K562 (cell line): ENCODE data around the gene PNPO. TPM values are rescaled to one million over a fixed set of nuclear protein-coding genes. Genes with fewer than 3 reads are reported as not detected.
A peak's percentile ranks its signal among the peaks of the same experiment; 100 is the strongest.

Experiments
- ATAC-seq: fragments of 200-7000 bp; cut with Tn5 transposase; 3 replicates; pipeline ENCODE4 v1.9.1; 2020; ENCODE audit warnings: moderate library complexity
- BruUV-seq: library from RNA; stranded (reverse); fragments of 400-500 nt; replicated peaks from 2 replicates; lab custom pipeline; 2021; lab: Mats Ljungman, UMichigan
- CTCF ChIA-PET: fragments of 300-600 bp; formaldehyde crosslinking; extraction: SDS; loops from one replicate; lab custom pipeline; 2021; ENCODE audit warnings: low intra/inter-chr PET ratio; lab: Yijun Ruan, JAX
- POLR2A ChIA-PET: fragments of 300-600, 350-650 bp; sonication (Branson Sonifier 250); formaldehyde crosslinking; extraction: SDS; loops from one replicate; lab custom pipeline; 2021; ENCODE audit warnings: antibody characterized with exemption, inconsistent platforms; lab: Yijun Ruan, JAX
- DNase-seq, 4 experiments: peaks; one replicate each; pipeline versions ENCODE4 v3.0.0 to v3.0.0-alpha.2; 2011 to 2018; ENCODE audit warnings: low spot score in 3 of 4, mixed read lengths in 3 of 4; ENCODE audit errors: extremely low read depth in 1 of 4
- FAIRE-seq: peaks from 2 replicates; lab custom pipeline; 2011; peaks lifted over from hg19 to GRCh38; lab: Jason Lieb, UNC
- H2AFZ ChIP-seq: 2 replicates; pipeline ENCODE4 v1.6.0; 2011; ENCODE audit warnings: low read depth, low read length, control low read depth, inconsistent platforms
- H3K27ac ChIP-seq: fragments of 200-600 bp; 3 replicates; pipeline ENCODE4 v1.8.0; 2011; ENCODE audit warnings: low read depth, mild to moderate bottlenecking, control low read depth, inconsistent platforms, low read length, moderate library complexity, mixed read lengths; ENCODE audit errors: extremely low read depth
- H3K27me3 ChIP-seq, 2 experiments: fragments of 300-600 bp in 1 of 2; 2 replicates in 1 of 2; 3 replicates in 1 of 2; pipeline versions ENCODE4 v1.6.0 to v1.8.0; 2011; ENCODE audit warnings: inconsistent platforms in 2 of 2, low read length in 2 of 2, mild to moderate bottlenecking in 1 of 2, mixed read lengths in 1 of 2, moderate library complexity in 1 of 2; ENCODE audit not compliant: control insufficient read depth in 2 of 2, insufficient read depth in 2 of 2
- H3K36me3 ChIP-seq: fragments of 300-600 bp; 3 replicates; pipeline ENCODE4 v1.8.0; 2011; ENCODE audit warnings: mild to moderate bottlenecking, low read length, inconsistent platforms; ENCODE audit not compliant: control insufficient read depth, insufficient read depth
- H3K4me1 ChIP-seq, 2 experiments: fragments of 200-600 bp in 1 of 2; replicated peaks in 1 of 2; 2 replicates in 1 of 2; 3 replicates in 1 of 2; pipeline versions ENCODE4 v1.5.1 to v1.8.0; 2011; ENCODE audit warnings: inconsistent platforms in 2 of 2, low read length in 2 of 2, mild to moderate bottlenecking in 1 of 2, mixed read lengths in 1 of 2, moderate library complexity in 1 of 2; ENCODE audit not compliant: control insufficient read depth in 2 of 2, insufficient read depth in 2 of 2
- H3K4me2 ChIP-seq: 2 replicates; pipeline ENCODE4 v1.6.1; 2011; ENCODE audit warnings: low read length, control low read depth, inconsistent platforms, mixed read lengths; ENCODE audit not compliant: insufficient read depth
- H3K4me3 ChIP-seq: fragments of 200-600 bp; sonication (generic), shearing (Covaris generic); 2 replicates; pipeline ENCODE4 v1.5.1; 2016; ENCODE audit warnings: control low read depth, inconsistent platforms
- H3K79me2 ChIP-seq: fragments of 200-600 bp; 3 replicates; pipeline ENCODE4 v1.8.0; 2011; ENCODE audit warnings: low read length, inconsistent platforms; ENCODE audit not compliant: control insufficient read depth, insufficient read depth
- H3K9ac ChIP-seq, 2 experiments: 2 replicates each; pipeline versions ENCODE4 v1.6.0 to v1.6.1; 2011; ENCODE audit warnings: low read depth in 2 of 2, low read length in 2 of 2, control low read depth in 1 of 2, inconsistent platforms in 1 of 2, mild to moderate bottlenecking in 1 of 2, mixed read lengths in 1 of 2; ENCODE audit not compliant: insufficient read depth in 1 of 2
- H3K9me1 ChIP-seq: one replicate; pipeline ENCODE4 v1.6.0; 2011; ENCODE audit warnings: inconsistent platforms, mild to moderate bottlenecking, low read length, moderate library complexity; ENCODE audit not compliant: control insufficient read depth, insufficient read depth
- H3K9me3 ChIP-seq: replicated peaks from 2 replicates; pipeline ENCODE4 v1.5.1; 2011; ENCODE audit warnings: low read depth, low read length, inconsistent platforms; ENCODE audit not compliant: control insufficient read depth, insufficient read depth
- H4K20me1 ChIP-seq: replicated peaks from 2 replicates; pipeline ENCODE4 v1.6.1; 2011; ENCODE audit warnings: low read length, inconsistent platforms, mixed read lengths; ENCODE audit not compliant: control insufficient read depth, insufficient read depth
- ATF7 ChIP-seq: fragments of 450-650 bp; IDR thresholded peaks from 2 replicates; pipeline ENCODE4 v1.7.1; 2014; ENCODE audit warnings: mild to moderate bottlenecking, moderate library complexity
- DEAF1 ChIP-seq: fragments of 450-650 bp; formaldehyde crosslinking; IDR thresholded peaks from 2 replicates; pipeline ENCODE4 v1.4.0; 2020; ENCODE audit warnings: mild to moderate bottlenecking, moderate library complexity
- JUNB ChIP-seq: fragments of 450-650 bp; formaldehyde crosslinking; conservative IDR thresholded peaks from 2 replicates; pipeline ENCODE4 v1.4.0; 2020; ENCODE audit warnings: mild to moderate bottlenecking
- KLF1 ChIP-seq: fragments of 450-650 bp; IDR thresholded peaks from 2 replicates; pipeline ENCODE4 v1.6.1; 2016; ENCODE audit warnings: missing genetic modification characterization, missing compliant biosample characterization
- NFYB ChIP-seq: IDR thresholded peaks from 2 replicates; pipeline ENCODE4 v1.6.1; 2011; ENCODE audit warnings: mild to moderate bottlenecking, moderate library complexity; ENCODE audit not compliant: insufficient read length; ENCODE audit errors: extremely low read depth
- POLR3G ChIP-seq: IDR thresholded peaks from 2 replicates; pipeline ENCODE4 v1.6.1; 2011; ENCODE audit not compliant: insufficient read length, insufficient replicate concordance; ENCODE audit errors: extremely low read depth
- SOX6 ChIP-seq: fragments of 450-650 bp; IDR thresholded peaks from 2 replicates; pipeline ENCODE4 v1.6.1; 2014; ENCODE audit warnings: mild to moderate bottlenecking
- SRSF1 ChIP-seq: fragments of 200-400 bp; formaldehyde crosslinking; IDR thresholded peaks from 2 replicates; pipeline ENCODE4 v1.6.1; 2017; ENCODE audit warnings: mild to moderate bottlenecking, low read depth, low read length, moderate library complexity
- ZNF134 ChIP-seq: fragments of 250-450 bp; sonication (Bioruptor Pico); conservative IDR thresholded peaks from 2 replicates; pipeline ENCODE4 v1.4.0; 2020
- WGBS: fragments of 100-300 bp; shearing (Covaris generic); methylation state at CpG from one replicate; pipeline ENCODE4 v1.1.6; 2016; ENCODE audit warnings: low coverage, mixed read lengths; ENCODE audit not compliant: insufficient coverage; ENCODE audit errors: missing lambda C conversion rate; 5-methylcytosine and 5-hydroxymethylcytosine counted together
- in situ Hi-C: fragments of 300-500 bp; cut with MboI; formaldehyde crosslinking; loops from 4 replicates; pipeline ENCODE4 v1.15.0; 2018; ENCODE audit warnings: inconsistent platforms, mixed read lengths
- intact Hi-C: fragments of 100-400 bp; cut with micrococcal nuclease; formaldehyde crosslinking; loops from 2 replicates; pipeline ENCODE4 v1.14.2; 2022
- polyA plus RNA-seq, 8 experiments: library from polyadenylated mRNA; depleted of rRNA in 4 of 8; stranded (reverse) in 5 of 8; unstranded in 3 of 8; fragments of >200 nt; fragmentation: Nextera tagmentation in 2 of 8; fragmentation: Illumina TruSeq in 1 of 8; extraction: Ambion mirVana in 2 of 8; extraction: Trizol in 1 of 8; gene quantifications; 2 replicates each; pipeline versions ENCODE4 v1.2.1 to v1.2.3, GENCODE V29; 2011 to 2014; ENCODE audit warnings: inconsistent platforms in 1 of 8, missing spikeins in 1 of 8
- total RNA-seq, 7 experiments: library from RNA; depleted of rRNA in 6 of 7; stranded (reverse); fragments of >200 nt in 6 of 7; fragmentation: Illumina TruSeq in 2 of 7; extraction: Trizol in 2 of 7; gene quantifications; 2 replicates each; pipeline versions ENCODE4 v1.2.1 to v1.2.3, GENCODE V29; 2011 to 2021; ENCODE audit warnings: low replicate concordance in 1 of 7

The PNPO gene
- total and polyA plus RNA-seq, 9 of the 15 experiments (the other 6 are each of a cell fraction or from before 2014, with no cell fraction given), result 16.6 to 39.0 (median 27.4) TPM

- FAIRE-seq, result no peak
- Histone ChIP-seq H3K9me1 (no peaks in the 10 kb centered on the region), H3K36me3 (peaks cover 9% of the 10 kb centered on the region; the same call in 2 of the 3 replicates), H4K20me1 (no peaks in the 10 kb centered on the region), H3K4me3 (no peak overlapping the region), H3K27ac (peak overlapping the region; percentile 79), H3K79me2 (peaks cover 13% of the 10 kb centered on the region), H3K4me2 (0 out of 2 replicates have a peak overlapping the region, but pooled peaks have one; percentile 11), H3K9me3 (no peaks in the 10 kb centered on the region), H2AFZ (peak overlapping the region; percentile 34; the same call in 1 of the 2 replicates), H3K4me1 (peaks cover 46 to 55% of the 10 kb centered on the region in 2 experiments), H3K9ac (peak overlapping the region; percentile 39 to 46; a peak in 2 of 4 replicates), H3K27me3 (no peaks in the 10 kb centered on the region)
- POLR2A ChIA-PET, result no interaction called here
- 43% methylated on average over 1 of the region's 1 CpG for WGBS
- BruUV-seq, result no TSS peak
- in situ Hi-C loops (no loop called here), intact Hi-C loops (no loop called here)
- ATAC-seq, result no peak
- TF ChIP-seq SOX6 (no peak), DEAF1 (CRISPR knock-in tag) (no peak), NFYB (no peak), JUNB (CRISPR knock-in tag) (0 out of 2 replicates have a peak, but pooled peaks have one; percentile 1), ATF7 (no peak), ZNF134 (CRISPR knock-in tag) (no peak), KLF1 (tag) (no peak), SRSF1 (no peak), POLR3G (no peak)
- no peak for DNase-seq
- CTCF ChIA-PET, result no interaction called here
These were observed 6.5 kb upstream of the PNPO start for GRCh38 chr17:47934856-47935255.
